Measurements from ENCODE around the gene METTL8. TPM values are rescaled to one million over a fixed set of nuclear protein-coding genes. Genes with fewer than 3 reads are reported as not detected.

Gene METTL8
- total RNA-seq, 1 experiment from 2014 or later: 34.3 TPM

GRCh38 chr2:171348056-171348455 lies 85.7 kb downstream of the METTL8 start:
- no peak for DNase-seq (ENCODE audit: extremely low read depth, low read depth)

- DNase-seq (ENCODE audit: extremely low read depth, low read depth): no peak
Measured at GRCh38 chr2:171347591-171348032, 86.2 kb downstream of the METTL8 start.

- DNase-seq (ENCODE audit: extremely low read depth, low read depth): no peak
Measured at GRCh38 chr2:171346723-171347557, 86.8 kb downstream of the METTL8 start.

GRCh38 chr2:171345971-171346722 lies 87.6 kb downstream of the METTL8 start:
- no peak for DNase-seq (ENCODE audit: extremely low read depth, low read depth)

GRCh38 chr2:171344182-171344581 lies 89.6 kb downstream of the METTL8 start:
- no peak for DNase-seq (ENCODE audit: extremely low read depth, low read depth)

GRCh38 chr2:171342067-171342413 lies 91.8 kb downstream of the METTL8 start:
- DNase-seq (ENCODE audit: extremely low read depth, low read depth): no peak

- DNase-seq (ENCODE audit: extremely low read depth, low read depth): no peak
Measured at GRCh38 chr2:171341394-171342066, 92.3 kb downstream of the METTL8 start.

GRCh38 chr2:171334946-171335345 lies 98.8 kb downstream of the METTL8 start:
- DNase-seq (ENCODE audit: extremely low read depth, low read depth): no peak

GRCh38 chr2:171334171-171334570 lies 99.6 kb downstream of the METTL8 start:
- no peak for DNase-seq (ENCODE audit: extremely low read depth, low read depth)

- DNase-seq (ENCODE audit: extremely low read depth, low read depth): no peak
Measured at GRCh38 chr2:171330155-171330956, 103.4 kb downstream of the METTL8 start.

GRCh38 chr2:171327043-171327496 lies 106.7 kb downstream of the METTL8 start:
- no peak for DNase-seq (ENCODE audit: extremely low read depth, low read depth)

- DNase-seq (ENCODE audit: extremely low read depth, low read depth): no peak
Measured at GRCh38 chr2:171325886-171326585, 107.8 kb downstream of the METTL8 start.

GRCh38 chr2:171323971-171324528 lies 109.7 kb downstream of the METTL8 start:
- DNase-seq (ENCODE audit: extremely low read depth, low read depth): no peak

- no peak for DNase-seq (ENCODE audit: extremely low read depth, low read depth)
Measured at GRCh38 chr2:171322928-171323327, 110.9 kb downstream of the METTL8 start.

- DNase-seq (ENCODE audit: extremely low read depth, low read depth): no peak
Measured at GRCh38 chr2:171320731-171321130, 113.1 kb downstream of the METTL8 start.

- no peak for DNase-seq (ENCODE audit: extremely low read depth, low read depth)
Measured at GRCh38 chr2:171320208-171320621, 113.6 kb downstream of the METTL8 start.

- no peak for DNase-seq (ENCODE audit: extremely low read depth, low read depth)
Measured at GRCh38 chr2:171319164-171319810, 114.5 kb downstream of the METTL8 start.

- no peak for DNase-seq (ENCODE audit: extremely low read depth, low read depth)
Measured at GRCh38 chr2:171318463-171318934, 115.3 kb downstream of the METTL8 start.

All from NCI-H460 (cell line).